T47D (cell line): ENCODE results near the gene KLHDC4.

ENCODE experiments used
- DNase-seq, 2 experiments: peaks; one replicate each; pipeline versions ENCODE4 v3.0.0 to v3.0.0-alpha.2; 2011 to 2012; ENCODE audit warnings: low read depth in 1 of 2, low spot score in 1 of 2
- JUND ChIP-seq: IDR thresholded peaks from 2 replicates; pipeline ENCODE4 v1.6.1; 2012; ENCODE audit warnings: low read depth
- in situ Hi-C: cut with HindIII; loops from 2 replicates; pipeline ENCODE4 v1.10.0; 2016; ENCODE audit warnings: low sequenced_read_pairs, low pct_unique_long_range_greater_than_20kb

Gene KLHDC4

GRCh38 chr16:87671715-87672270 is 94.0 kb downstream of the KLHDC4 start:
- no peak for DNase-seq
- TF ChIP-seq JUND: no peak
- in situ Hi-C loops: no loop called here

- DNase-seq: no peak
- in situ Hi-C loops: no loop called here
- no peak for TF ChIP-seq JUND
Observed at GRCh38 chr16:87671221-87671620, 94.6 kb downstream of the KLHDC4 start.

- no peak for DNase-seq
- in situ Hi-C loops: no loop called here
- no peak for TF ChIP-seq JUND
Observed at GRCh38 chr16:87669672-87670071, 96.1 kb downstream of the KLHDC4 start.

- in situ Hi-C loops: no loop called here
- DNase-seq: no peak
- no peak for TF ChIP-seq JUND
Observed at GRCh38 chr16:87667946-87668345, 97.8 kb downstream of the KLHDC4 start.

- in situ Hi-C loops: no loop called here
Observed at GRCh38 chr16:87667443-87667842, 98.3 kb downstream of the KLHDC4 start.

GRCh38 chr16:87666919-87667318 is 98.9 kb downstream of the KLHDC4 start:
- no peak for DNase-seq
- no peak for TF ChIP-seq JUND
- in situ Hi-C loops: no loop called here

More at GRCh38 chr16:87667443-87667842, 98.3 kb downstream of the KLHDC4 start:
- TF ChIP-seq JUND: no peak
- DNase-seq: no peak

- in situ Hi-C loops: no loop called here
- no peak for DNase-seq
- TF ChIP-seq JUND: no peak
Observed at GRCh38 chr16:87665193-87665592, 100.6 kb downstream of the KLHDC4 start.

GRCh38 chr16:87664792-87665191 is 101.0 kb downstream of the KLHDC4 start:
- TF ChIP-seq JUND: no peak
- in situ Hi-C loops: no loop called here
- no peak for DNase-seq

- TF ChIP-seq JUND: no peak
- no peak for DNase-seq
- in situ Hi-C loops: no loop called here
Observed at GRCh38 chr16:87662254-87663204, 103.3 kb downstream of the KLHDC4 start.

GRCh38 chr16:87661561-87661960 is 104.2 kb downstream of the KLHDC4 start:
- in situ Hi-C loops: no loop called here
- TF ChIP-seq JUND: no peak
- DNase-seq: peak; percentile 82 to 94

- DNase-seq: no peak
- in situ Hi-C loops: no loop called here
- no peak for TF ChIP-seq JUND
Observed at GRCh38 chr16:87658564-87659225, 107.1 kb downstream of the KLHDC4 start.
